Upper lobe of left lung (tissue), 6 donors: Measurements from ENCODE around the gene INSR. TPM values are rescaled to one million over a fixed set of nuclear protein-coding genes. Genes with fewer than 3 reads are reported as not detected.

ENCODE experiments used
- ATAC-seq, 2 donors: fragments of 200-7000 bp; cut with Tn5 transposase; one replicate each; pipeline ENCODE4 v1.9.1; 2022; ENCODE audit warnings: mild to moderate bottlenecking in 2 of 2, moderate library complexity in 2 of 2; ENCODE audit not compliant: low FRiP score in 2 of 2
- DNase-seq, 2 donors: peaks; one replicate each; pipeline ENCODE4 v3.0.0-alpha.2; 2019 to 2020
- H3K27ac ChIP-seq, 4 donors: fragments of 200-600 bp; sonication (generic); one replicate each; pipeline ENCODE4 v1.5.1; 2016 to 2019
- H3K27me3 ChIP-seq, 4 donors: fragments of 200-600 bp; sonication (generic); one replicate each; pipeline ENCODE4 v1.5.1; 2017 to 2019
- H3K36me3 ChIP-seq, 4 donors: fragments of 200-600 bp; sonication (generic); one replicate each; pipeline ENCODE4 v1.5.1; 2016 to 2019
- H3K4me1 ChIP-seq, 4 donors: fragments of 200-600 bp; sonication (generic); one replicate each; pipeline ENCODE4 v1.5.1; 2018 to 2019
- H3K4me3 ChIP-seq, 4 donors: fragments of 200-600 bp; sonication (generic); one replicate each; pipeline ENCODE4 v1.5.1; 2017 to 2019; ENCODE audit warnings: mild to moderate bottlenecking in 2 of 4, moderate library complexity in 1 of 4
- H3K9me3 ChIP-seq, 4 donors: fragments of 200-600 bp; sonication (generic); one replicate each; pipeline ENCODE4 v1.5.1; 2018 to 2019
- CTCF ChIP-seq, 6 experiments: fragments of 450-650 bp in 4 of 6; fragments of 200-600 bp in 2 of 6; sonication (generic) in 2 of 6; IDR thresholded peaks; one replicate each; pipeline ENCODE4 v1.5.1; 2016 to 2019; ENCODE audit warnings: antibody characterized with exemption in 6 of 6
- EP300 ChIP-seq, 4 donors: sonication (generic); formaldehyde crosslinking; IDR thresholded peaks; one replicate each; pipeline ENCODE4 v1.5.1; 2017; ENCODE audit warnings: antibody characterized with exemption in 4 of 4, control low read depth in 2 of 4
- POLR2A ChIP-seq, 4 donors: fragments of 450-650 bp; IDR thresholded peaks; one replicate each; pipeline ENCODE4 v1.5.1; 2016 to 2017; ENCODE audit warnings: antibody characterized with exemption in 4 of 4, mild to moderate bottlenecking in 2 of 4
- POLR2AphosphoS5 ChIP-seq, 2 donors: sonication (generic); formaldehyde crosslinking; IDR thresholded peaks; one replicate each; pipeline ENCODE4 v1.5.1; 2017; ENCODE audit warnings: antibody characterized with exemption in 2 of 2
- WGBS, 2 donors: methylation state at CpG; one replicate each; pipeline ENCODE4 v1.1.5; 2017 to 2018; 5-methylcytosine and 5-hydroxymethylcytosine counted together
- total RNA-seq, 6 donors: library from RNA; depleted of rRNA in 4 of 6; stranded (reverse); fragments of >200 nt in 4 of 6; gene quantifications; one replicate each; pipeline versions ENCODE4 v1.1.0 to v1.2.1, GENCODE V29; 2016 to 2021
- donor health status: DM: no; HTN: no; CAD: no; lungs with moderate emphysema.
- donor health status: DM: no; HTN: yes; CAD: no; lungs with severe emphysema.

The INSR gene
- total RNA-seq, 6 donors from 2014 or later = 32.4 to 142 (median 49.9) TPM

- TF ChIP-seq POLR2AphosphoS5 (IDR thresholded peaks at IDR 0.05) = no peak
- TF ChIP-seq CTCF (IDR thresholded peaks at IDR 0.05) = no peak
- no peak for TF ChIP-seq POLR2A (IDR thresholded peaks at IDR 0.05)
- TF ChIP-seq EP300 (IDR thresholded peaks at IDR 0.05) = no peak
- WGBS, 2 donors = 61 to 71% methylated on average over 11 to 12 of the region's 12 CpGs
- Histone ChIP-seq H3K36me3 (no peaks in the 10 kb centered on the region), H3K4me3 (peak overlapping the region in 3 of 4 donors; percentile 85 to 98 (median 95)), H3K27me3 (no peaks in the 10 kb centered on the region), H3K27ac (peak overlapping the region in 2 of 4 donors; percentile 88 to 89), H3K4me1 (peaks cover 0 to 31% (median 18%) of the 10 kb centered on the region in 4 donors), H3K9me3 (no peaks in the 10 kb centered on the region)
- DNase-seq (no peak), ATAC-seq (no peak)
Observed at GRCh38 chr19:7292352-7292949, 1.8 kb downstream of the INSR start.

GRCh38 chr19:7288977-7289376, 5.2 kb downstream of the INSR start:
- 63 to 68% methylated on average over 6 of the region's 6 CpGs for WGBS, 2 donors
- Histone ChIP-seq H3K4me3 (no peak overlapping the region), H3K9me3 (no peaks in the 10 kb centered on the region), H3K36me3 (no peaks in the 10 kb centered on the region), H3K27ac (no peak overlapping the region), H3K27me3 (no peaks in the 10 kb centered on the region), H3K4me1 (peaks cover 0 to 18% (median 10%) of the 10 kb centered on the region in 4 donors)
- ATAC-seq (no peak), DNase-seq (no peak)
- no peak for TF ChIP-seq POLR2A (IDR thresholded peaks at IDR 0.05)
- TF ChIP-seq POLR2AphosphoS5 (IDR thresholded peaks at IDR 0.05) = no peak
- no peak for TF ChIP-seq CTCF (IDR thresholded peaks at IDR 0.05)
- no peak for TF ChIP-seq EP300 (IDR thresholded peaks at IDR 0.05)

- Histone ChIP-seq H3K36me3 (no peaks in the 10 kb centered on the region), H3K9me3 (no peaks in the 10 kb centered on the region), H3K27ac (no peak overlapping the region), H3K4me3 (no peak overlapping the region), H3K27me3 (no peaks in the 10 kb centered on the region), H3K4me1 (peaks cover 0 to 12% (median 9%) of the 10 kb centered on the region in 4 donors)
- no peak for ATAC-seq
- TF ChIP-seq EP300 (IDR thresholded peaks at IDR 0.05) = no peak
- TF ChIP-seq POLR2A (IDR thresholded peaks at IDR 0.05) = no peak
- no peak for TF ChIP-seq CTCF (IDR thresholded peaks at IDR 0.05)
- TF ChIP-seq POLR2AphosphoS5 (IDR thresholded peaks at IDR 0.05) = no peak
- no peak for DNase-seq
- WGBS, 2 donors = 95 to 100% methylated on average over 1 of the region's 1 CpG
Observed at GRCh38 chr19:7288131-7288530, 6.1 kb downstream of the INSR start.

- no peak for ATAC-seq
- TF ChIP-seq CTCF (IDR thresholded peaks at IDR 0.05) (no peak), POLR2A (IDR thresholded peaks at IDR 0.05) (no peak), POLR2AphosphoS5 (IDR thresholded peaks at IDR 0.05) (no peak), EP300 (IDR thresholded peaks at IDR 0.05) (no peak)
- no peaks in the 10 kb centered on the region for H3K9me3 ChIP-seq
- no peak overlapping the region for H3K27ac ChIP-seq
- peaks cover 0 to 8% (median 4%) of the 10 kb centered on the region in 4 donors for H3K4me1 ChIP-seq
- no peaks in the 10 kb centered on the region for H3K36me3 ChIP-seq
- H3K27me3 ChIP-seq = no peaks in the 10 kb centered on the region
- no peak for DNase-seq
- WGBS, 2 donors = 56 to 66% methylated on average over 10 of the region's 10 CpGs
- H3K4me3 ChIP-seq = no peak overlapping the region
Observed at GRCh38 chr19:7287722-7288121, 6.5 kb downstream of the INSR start.
